Measurements from ENCODE around the gene ARHGEF39. TPM values are rescaled to one million over a fixed set of nuclear protein-coding genes. Genes with fewer than 3 reads are reported as not detected.

Gene ARHGEF39
- total and polyA plus RNA-seq, 7 donors = 0.07 to 0.79 (median 0.20) TPM; not detected in 1

DNA sequence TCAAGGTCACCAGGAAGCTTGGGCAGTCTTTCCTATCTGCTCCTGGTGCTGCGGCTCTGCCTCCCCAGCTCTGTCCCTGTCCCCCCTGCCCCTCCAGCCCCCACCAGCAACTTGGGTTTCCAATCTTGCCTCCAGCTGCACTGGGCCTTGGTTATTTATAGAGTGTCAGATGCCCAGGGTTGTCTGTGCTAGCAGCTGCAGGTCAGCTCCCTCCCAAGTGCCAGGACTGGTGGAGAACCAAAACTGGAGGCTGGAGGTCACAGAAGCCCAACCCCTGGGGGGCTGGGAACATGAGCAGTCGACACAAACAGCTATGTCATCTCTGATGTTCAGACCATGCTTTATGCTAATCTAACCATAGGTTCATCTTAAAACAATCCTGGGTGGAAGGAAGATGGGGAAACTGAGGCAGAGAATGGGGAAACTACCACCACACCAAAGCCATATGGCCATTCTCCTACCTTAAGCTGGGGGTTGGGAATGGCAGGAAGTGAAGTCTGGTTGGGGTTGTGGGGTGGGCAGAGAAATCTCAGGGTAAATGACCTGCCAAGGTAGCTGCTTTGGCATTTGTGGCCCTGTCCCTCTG is 23.1 kb upstream of the ARHGEF39 start:
- Histone ChIP-seq H3K27me3 (ENCODE audit: insufficient read depth in 3 of 3, low read length in 2 of 3) (no peaks in the 10 kb centered on the region), H3K36me3 (ENCODE audit: insufficient read depth in 1 of 2, low read depth in 1 of 2) (peaks cover 0 to 45% of the 10 kb centered on the region in 2 donors), H3K4me1 (peaks cover 36% of the 10 kb centered on the region), H3K4me3 (peak overlapping the region; percentile 100), H3K9me3 (no peaks in the 10 kb centered on the region), H3K27ac (peak overlapping the region; percentile 100)
- ATAC-seq (peak; percentile 38 to 53 (median 48)), DNase-seq (peak; percentile 58 to 87)
- TF ChIP-seq, protein P1, sequence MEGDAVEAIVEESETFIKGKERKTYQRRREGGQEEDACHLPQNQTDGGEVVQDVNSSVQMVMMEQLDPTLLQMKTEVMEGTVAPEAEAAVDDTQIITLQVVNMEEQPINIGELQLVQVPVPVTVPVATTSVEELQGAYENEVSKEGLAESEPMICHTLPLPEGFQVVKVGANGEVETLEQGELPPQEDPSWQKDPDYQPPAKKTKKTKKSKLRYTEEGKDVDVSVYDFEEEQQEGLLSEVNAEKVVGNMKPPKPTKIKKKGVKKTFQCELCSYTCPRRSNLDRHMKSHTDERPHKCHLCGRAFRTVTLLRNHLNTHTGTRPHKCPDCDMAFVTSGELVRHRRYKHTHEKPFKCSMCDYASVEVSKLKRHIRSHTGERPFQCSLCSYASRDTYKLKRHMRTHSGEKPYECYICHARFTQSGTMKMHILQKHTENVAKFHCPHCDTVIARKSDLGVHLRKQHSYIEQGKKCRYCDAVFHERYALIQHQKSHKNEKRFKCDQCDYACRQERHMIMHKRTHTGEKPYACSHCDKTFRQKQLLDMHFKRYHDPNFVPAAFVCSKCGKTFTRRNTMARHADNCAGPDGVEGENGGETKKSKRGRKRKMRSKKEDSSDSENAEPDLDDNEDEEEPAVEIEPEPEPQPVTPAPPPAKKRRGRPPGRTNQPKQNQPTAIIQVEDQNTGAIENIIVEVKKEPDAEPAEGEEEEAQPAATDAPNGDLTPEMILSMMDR (IDR thresholded peaks at IDR 0.05) = no peak
- intact Hi-C loops (cut with DNase I) = no loop called here
- WGBS, 3 donors = 16 to 29% (median 25%) methylated on average over 2 of the region's 2 CpGs

- TF ChIP-seq, protein P1 (IDR thresholded peaks at IDR 0.05) = no peak
- Histone ChIP-seq H3K4me3 (peak overlapping the region; percentile 100), H3K27ac (peak overlapping the region; percentile 100), H3K4me1 (peaks cover 36% of the 10 kb centered on the region), H3K36me3 (ENCODE audit: insufficient read depth in 1 of 2, low read depth in 1 of 2) (peaks cover 0 to 52% of the 10 kb centered on the region in 2 donors), H3K27me3 (ENCODE audit: insufficient read depth in 3 of 3, low read length in 2 of 3) (no peaks in the 10 kb centered on the region), H3K9me3 (no peaks in the 10 kb centered on the region)
- ATAC-seq (peak in 2 of 4 donors; percentile 2 to 3), DNase-seq (no peak)
- WGBS, 3 donors = 29 to 32% (median 31%) methylated on average over 2 of the region's 2 CpGs
- intact Hi-C loops (cut with DNase I) = no loop called here
Observed at GRCh38 chr9:35687306-35687705, 22.3 kb upstream of the ARHGEF39 start.

DNA sequence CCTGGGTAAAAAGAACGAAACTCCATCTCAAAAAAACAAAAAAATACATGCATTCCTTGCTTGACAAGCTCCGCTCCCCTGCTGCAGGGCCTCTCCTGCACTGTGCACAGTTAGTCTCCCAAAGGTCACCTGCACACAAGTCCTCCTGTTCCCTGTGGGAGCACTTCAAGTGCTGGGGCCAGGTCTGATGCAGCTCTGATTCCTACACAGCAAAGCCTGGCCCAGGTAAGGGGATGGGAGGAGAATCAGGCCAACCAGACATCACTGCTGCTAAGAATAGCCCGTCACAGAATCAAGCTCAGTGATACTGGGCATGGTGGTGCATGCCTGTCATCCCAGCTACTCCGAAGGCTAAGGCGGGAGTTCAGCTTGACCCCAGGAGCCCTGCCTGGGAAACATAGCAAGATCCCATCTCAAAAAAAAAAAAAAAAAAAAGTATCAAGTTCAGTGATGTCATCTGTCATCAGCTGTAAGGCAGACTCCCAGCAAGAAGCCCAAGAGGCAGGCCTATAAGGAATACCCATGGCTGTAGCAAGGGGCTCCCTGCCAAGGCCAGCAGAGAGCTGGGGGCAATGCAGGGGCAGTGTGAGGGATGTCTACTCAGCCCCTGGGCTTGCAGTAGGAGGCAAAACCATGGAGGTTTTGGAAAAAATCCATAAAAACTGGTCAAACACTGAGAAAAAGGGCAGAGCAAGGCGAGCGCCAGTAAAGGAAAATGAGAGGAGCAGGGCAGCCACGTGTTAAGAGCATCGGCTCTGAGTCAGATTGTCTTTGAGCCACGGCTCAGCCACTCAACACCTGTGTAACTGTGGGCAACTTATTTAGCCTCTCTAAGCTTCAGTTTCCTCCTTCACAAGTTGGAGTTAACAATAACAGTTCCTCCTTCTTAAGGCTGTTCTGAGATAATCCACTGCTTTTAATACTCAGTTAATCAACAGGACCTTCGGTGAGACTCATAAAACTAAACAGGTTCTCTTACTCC is 21.5 kb upstream of the ARHGEF39 start:
- H3K27ac ChIP-seq = peak overlapping the region; percentile 100
- TF ChIP-seq, protein P1 (IDR thresholded peaks at IDR 0.05) = no peak
- peak; percentile 8 to 32 (median 18) for ATAC-seq
- no peaks in the 10 kb centered on the region for H3K27me3 ChIP-seq (ENCODE audit: insufficient read depth in 3 of 3, low read length in 2 of 3)
- no peaks in the 10 kb centered on the region for H3K9me3 ChIP-seq
- peaks cover 31% of the 10 kb centered on the region for H3K4me1 ChIP-seq
- 23 to 36% (median 25%) methylated on average over 11 of the region's 11 CpGs for WGBS, 3 donors
- H3K4me3 ChIP-seq = peak overlapping the region; percentile 100
- intact Hi-C loops (cut with DNase I) = no loop called here
- peaks cover 0 to 52% of the 10 kb centered on the region in 2 donors for H3K36me3 ChIP-seq (ENCODE audit: insufficient read depth in 1 of 2, low read depth in 1 of 2)
- DNase-seq = no peak

DNA sequence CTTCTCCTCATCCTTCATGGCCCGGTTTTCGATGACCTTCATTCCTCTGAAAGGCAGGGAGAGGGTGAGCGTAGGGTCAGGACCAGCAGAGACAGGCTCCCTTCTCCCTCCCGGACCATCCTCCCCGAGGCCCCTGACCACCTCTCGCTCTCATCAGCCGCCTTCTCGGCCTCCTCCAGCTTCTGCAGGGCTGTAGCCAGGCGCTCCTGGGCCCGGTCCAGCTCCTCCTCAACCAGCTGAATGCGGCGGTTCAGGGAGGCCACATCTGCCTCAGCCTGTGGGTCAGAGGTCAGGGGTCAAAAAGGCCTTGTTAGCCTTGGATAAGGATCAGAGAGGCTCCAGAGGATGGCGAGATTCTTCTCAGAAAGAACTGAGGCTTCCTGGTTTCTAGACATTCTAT is 20.5 kb upstream of the ARHGEF39 start:
- WGBS, 3 donors = 52 to 55% (median 55%) methylated on average over 12 to 13 of the region's 13 CpGs

More for the DNA sequence above, 20.5 kb upstream of the ARHGEF39 start:
- ATAC-seq = no peak
- H3K36me3 ChIP-seq (ENCODE audit: insufficient read depth in 1 of 2, low read depth in 1 of 2) = peaks cover 0 to 52% of the 10 kb centered on the region in 2 donors
- DNase-seq = no peak
- no peaks in the 10 kb centered on the region for H3K9me3 ChIP-seq
- intact Hi-C loops (cut with DNase I) = loop anchor here in 1 of 2 donors (2.0 kb wide), 1 partner anchor 23 kb away; no protein-coding TSS in a partner anchor
- TF ChIP-seq, protein P1 (IDR thresholded peaks at IDR 0.05) = no peak
- peak overlapping the region; percentile 100 for H3K27ac ChIP-seq
- no peaks in the 10 kb centered on the region for H3K27me3 ChIP-seq (ENCODE audit: insufficient read depth in 3 of 3, low read length in 2 of 3)
- peaks cover 27% of the 10 kb centered on the region for H3K4me1 ChIP-seq
- H3K4me3 ChIP-seq = peak overlapping the region; percentile 100

All from psoas muscle (tissue), 8 donors.